Amygdala (tissue), 56 donors: ENCODE data around the gene GM2A.
"Not testable (repeated sequence)": the region's sequence is repeated elsewhere in the genome, so short reads cannot be mapped to it uniquely, and the experiment has no call there.

Experiments used
- DNase-seq, 56 donors: peaks; one replicate each; lab custom pipeline; 2025; lab: John Stamatoyannopoulos, UW

Gene GM2A

DNA sequence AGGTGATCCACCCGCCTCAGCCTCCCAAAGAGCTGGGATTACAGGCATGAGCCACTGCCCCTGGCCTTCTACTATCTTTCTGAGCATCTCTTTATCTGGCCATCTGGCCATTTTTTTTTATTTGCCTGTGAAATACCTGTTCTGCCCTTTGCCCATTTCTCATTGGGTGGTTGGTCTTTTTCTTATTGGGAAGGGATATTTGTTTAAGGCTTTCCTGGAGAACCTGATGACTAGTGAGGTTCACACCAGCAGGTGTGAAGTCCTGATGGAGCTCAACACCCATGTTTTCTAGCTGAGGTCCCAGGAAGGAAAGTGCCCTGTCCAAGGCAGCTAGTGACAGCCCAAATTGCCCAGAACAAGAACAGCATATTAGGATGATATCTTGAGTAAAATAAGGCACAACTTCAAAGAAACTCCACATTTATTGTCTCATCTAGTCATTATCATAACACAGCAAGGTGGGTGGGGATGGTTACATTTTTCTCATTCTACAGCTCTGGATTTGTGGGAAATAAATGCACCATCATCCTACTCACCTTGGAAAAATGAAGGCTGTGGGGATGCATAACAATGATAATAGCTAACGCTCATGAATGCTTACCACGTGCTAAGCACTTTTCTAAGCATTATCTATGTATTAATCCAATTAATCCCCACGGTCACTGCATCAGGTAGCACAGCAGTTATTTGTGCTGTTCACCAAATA lies 30.3 kb downstream of the GM2A start:
- no peak for DNase-seq

DNA sequence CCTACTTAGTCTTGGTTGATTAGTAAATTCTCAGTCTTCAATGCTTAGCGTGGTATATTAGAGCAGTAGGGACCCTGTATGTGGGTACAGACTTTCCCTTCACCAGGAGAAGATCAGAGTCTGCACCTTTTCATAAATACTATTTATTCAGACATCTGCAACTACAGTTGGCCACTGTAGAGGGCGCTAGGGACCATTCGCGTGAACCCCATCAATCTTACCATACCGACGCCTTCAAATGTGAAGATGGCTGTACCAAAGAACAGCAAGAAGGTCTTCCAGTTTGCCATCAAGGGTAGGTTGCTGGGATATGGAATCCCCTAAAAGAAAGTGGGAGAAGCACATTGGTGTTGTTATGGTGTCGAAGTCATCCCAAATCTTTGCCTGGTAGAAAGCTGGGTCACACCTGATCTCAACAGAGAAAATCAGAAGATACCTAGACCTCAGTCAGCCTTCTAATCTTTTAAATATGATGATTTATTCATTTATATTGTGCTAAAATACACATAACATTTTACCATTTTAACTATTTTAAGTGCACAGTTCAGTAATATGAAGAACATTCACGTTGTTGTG lies 31.5 kb downstream of the GM2A start:
- DNase-seq: no peak

- DNase-seq: no peak
Measured at GRCh38 chr5:151285683-151286082, 32.7 kb downstream of the GM2A start.

DNA sequence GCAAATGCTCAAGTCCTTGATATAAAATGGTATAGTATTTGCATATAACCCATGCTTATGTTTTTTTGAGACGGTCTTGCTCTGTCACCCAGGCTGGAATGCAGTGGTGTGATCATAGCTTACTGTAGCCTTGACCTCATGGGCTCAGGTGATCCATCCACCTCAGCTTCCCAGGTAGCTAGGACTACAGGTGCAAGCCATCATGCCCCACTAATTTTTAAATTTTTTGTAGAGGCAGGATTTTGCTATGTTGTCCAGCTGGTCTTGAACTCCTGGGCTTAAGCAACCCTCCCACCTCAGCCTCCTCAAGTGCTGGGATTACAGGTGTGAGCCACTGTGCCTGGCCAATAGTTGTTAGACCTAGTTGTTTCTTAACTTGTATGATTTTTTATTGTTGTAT lies 33.3 kb downstream of the GM2A start:
- DNase-seq: no peak

- no peak for DNase-seq
Measured at GRCh38 chr5:151288180-151288579, 35.2 kb downstream of the GM2A start.

GRCh38 chr5:151293624-151294023 lies 40.6 kb downstream of the GM2A start:
- DNase-seq: no peak

DNA sequence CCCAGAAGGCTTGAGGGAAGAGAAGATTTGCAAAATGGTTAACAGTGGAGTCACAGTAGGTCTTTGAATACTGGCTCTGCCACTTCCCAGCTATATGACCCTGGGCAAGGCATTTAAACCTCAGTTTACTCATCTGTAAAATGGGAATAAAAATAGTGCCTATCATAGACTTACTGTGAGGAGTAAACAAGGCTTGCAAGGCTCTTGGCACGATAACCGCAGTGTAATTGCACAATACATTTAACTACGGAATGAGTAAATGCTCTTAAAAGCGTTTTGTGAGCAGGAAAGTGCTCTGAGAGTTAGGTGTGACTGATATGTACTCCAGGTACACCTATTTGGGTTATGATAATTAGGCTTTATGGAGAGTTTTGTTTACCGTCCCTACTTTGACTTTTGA lies 42.2 kb downstream of the GM2A start:
- no peak for DNase-seq

DNA sequence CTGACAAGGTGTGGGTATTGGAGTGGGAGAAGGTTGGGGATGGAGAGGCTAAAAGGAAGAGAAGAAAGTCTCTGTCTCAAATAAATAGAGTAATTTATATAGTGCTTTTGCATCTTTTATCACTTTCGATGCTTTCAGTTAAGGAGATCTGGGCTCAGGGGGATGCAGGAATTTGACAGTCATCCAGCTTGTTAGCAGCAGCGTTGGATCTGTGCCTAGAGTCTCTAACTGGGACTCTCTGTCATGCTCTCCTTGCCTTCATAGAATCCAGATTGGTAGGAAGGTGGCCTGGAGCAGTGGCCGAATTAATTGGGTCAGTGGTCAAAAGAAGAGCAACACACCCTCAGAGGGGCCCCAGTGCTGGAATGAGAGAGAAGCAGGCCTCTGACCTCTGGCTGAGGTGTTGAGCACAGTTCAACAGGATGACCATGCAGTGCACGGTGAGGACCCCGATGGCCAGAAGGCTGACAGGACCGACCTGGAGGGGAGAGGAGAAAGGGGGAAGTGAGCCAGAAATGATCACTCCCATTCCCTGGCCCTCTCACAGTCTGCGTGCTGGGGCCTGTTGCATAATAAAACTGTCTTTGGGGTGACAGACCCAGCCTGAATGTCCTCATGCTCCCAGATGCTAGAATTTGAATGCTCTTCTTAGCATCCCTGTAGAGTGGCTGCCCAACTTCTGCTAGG lies 42.9 kb downstream of the GM2A start:
- peak in 1 of 56 donors; percentile 2 for DNase-seq

- no peak for DNase-seq
Measured at GRCh38 chr5:151296478-151296830, 43.5 kb downstream of the GM2A start.

GRCh38 chr5:151296974-151297373 lies 44.0 kb downstream of the GM2A start:
- DNase-seq: no peak

DNA sequence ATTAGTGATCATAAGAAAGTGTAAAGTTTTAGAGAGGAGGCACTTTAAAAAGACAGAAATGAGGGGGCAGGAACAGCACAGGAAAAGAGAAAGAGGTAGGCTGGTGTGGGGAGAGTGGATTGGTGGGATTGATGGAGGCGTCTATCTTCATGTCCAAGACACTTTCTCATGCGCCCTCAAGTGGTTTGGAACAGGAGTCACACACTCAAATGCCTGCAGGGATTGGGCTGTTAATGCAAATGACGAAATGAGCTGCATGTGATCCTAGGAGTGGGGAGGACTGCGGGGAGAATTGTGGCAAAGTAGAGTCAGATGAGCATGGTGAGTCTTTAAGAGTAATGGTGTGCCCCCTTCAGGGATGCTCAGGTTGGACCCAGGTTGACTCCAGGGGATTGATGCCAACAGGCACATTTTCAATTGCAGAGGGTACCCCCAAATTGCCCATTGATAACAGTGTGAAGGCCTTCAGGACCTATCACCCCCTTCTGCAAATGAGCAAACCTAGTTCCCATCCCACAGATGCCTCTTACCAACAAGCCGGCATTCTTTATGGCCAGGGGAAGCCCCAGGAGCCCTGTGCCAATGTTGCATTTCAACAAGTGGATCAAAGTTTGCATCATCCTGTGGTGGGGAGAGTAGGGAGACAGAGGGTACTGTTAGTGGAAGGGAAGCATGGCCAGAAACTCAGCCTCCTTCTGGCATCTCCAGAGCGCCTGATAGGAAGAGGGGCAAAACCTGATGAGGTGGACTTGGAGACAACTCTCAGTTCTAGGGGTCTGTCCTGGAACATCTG lies 45.3 kb downstream of the GM2A start:
- no peak for DNase-seq

DNA sequence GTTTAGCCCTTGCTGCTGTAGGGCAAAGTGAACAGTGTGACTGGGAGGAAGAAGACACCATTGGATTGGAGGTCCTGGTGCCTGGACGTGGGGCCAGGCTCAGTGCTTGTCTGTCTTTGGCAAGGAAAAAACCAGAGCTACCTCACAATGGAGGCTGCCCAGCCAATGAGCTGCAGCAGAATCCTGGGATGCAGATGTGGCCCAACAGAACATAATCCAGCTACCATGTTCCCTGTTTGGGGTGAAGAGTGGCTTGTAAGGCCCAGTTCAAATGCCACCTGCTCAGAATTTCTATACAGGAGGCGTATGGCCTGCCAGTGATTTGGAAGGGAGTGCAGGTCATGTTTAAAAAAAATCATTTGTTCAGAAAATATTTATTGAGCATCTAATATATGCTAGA lies 50.7 kb downstream of the GM2A start, which contains the start of gene SLC36A3:
Gene SLC36A3, minus strand, starts transcription at position 101 of the 400 bp plus-strand sequence. CDS start 412 bp downstream, outside the sequence.
- no peak for DNase-seq

DNA sequence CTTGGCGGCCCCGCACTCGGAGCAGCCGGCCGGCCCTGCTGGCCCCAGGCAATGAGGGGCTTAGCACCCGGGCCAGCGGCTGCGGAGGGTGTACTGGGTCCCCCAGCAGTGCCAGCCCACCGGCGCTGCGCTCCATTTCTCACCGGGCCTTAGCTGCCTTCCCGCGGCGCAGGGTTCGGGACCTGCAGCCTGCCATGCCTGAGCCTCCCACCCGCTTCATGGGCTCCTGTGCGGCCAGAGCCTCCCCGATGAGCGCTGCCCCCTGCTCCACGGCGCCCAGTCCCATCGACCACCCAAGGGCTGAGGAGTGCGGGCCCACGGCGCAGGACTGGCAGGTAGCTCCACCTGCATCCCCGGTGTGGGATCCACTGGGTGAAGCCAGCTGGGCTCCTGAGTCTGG lies 56.3 kb downstream of the GM2A start:
- not testable (repeated sequence) for DNase-seq

GRCh38 chr5:151309821-151310220 lies 56.8 kb downstream of the GM2A start:
- not testable (repeated sequence) for DNase-seq

GRCh38 chr5:151310932-151311331 lies 57.9 kb downstream of the GM2A start:
- no peak for DNase-seq

DNA sequence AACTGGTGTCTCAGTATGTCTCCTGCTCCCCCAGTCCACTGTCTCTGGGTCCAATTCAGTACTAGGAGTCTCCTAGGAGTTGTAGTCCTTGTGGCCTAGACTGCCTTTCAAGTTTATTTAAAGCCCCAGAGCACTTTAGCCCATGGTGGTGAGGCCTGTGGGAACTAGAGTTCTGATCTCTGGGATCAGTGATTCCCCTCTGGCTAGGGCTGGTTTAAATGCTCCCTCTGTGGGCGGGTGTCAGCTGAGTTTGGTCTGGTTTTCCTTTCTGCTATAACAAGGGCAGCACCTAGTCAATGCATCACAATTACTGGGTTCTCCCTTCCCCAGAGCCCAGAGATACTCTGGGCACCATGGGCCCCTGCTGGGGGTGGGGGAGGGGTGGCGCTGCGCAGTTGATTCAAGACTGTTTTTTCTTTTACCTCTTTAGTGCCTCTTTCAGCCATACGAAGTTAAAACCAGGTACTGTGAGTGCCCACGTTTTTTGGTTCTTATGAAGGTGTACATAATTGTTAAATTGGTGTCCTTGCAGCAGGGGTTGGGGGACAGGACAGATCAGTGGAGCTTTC lies 59.9 kb downstream of the GM2A start:
- no peak for DNase-seq

- no peak for DNase-seq
Measured at GRCh38 chr5:151313357-151313756, 60.4 kb downstream of the GM2A start.

DNA sequence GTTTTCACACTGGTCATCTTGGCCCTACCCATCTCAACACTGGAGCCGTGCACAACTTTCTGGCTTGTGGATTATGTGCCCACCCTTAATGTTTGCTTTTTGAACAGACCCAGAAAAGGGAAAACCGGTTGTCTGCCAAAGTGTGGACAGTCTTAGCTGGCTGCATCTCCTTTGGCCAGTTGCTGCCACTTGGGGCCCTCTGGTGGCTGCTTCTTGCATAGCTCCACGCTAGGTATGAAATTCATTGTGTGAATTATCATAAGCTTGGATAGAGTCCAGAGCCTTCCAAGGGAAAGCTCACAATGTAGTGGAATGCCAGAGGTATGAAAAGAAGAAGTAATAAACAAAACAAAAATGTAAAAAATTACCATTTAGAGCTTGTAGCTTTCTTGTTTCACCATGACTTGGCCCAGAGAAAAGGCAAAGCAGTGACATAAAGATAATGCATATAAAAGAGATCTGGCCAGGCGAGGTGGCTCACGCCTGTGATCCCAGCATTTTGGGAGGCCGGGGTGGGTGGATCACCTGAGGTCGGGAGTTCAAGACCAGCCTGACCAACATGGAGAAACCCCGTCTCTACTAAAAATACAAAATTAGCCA lies 63.1 kb downstream of the GM2A start:
- DNase-seq: peak in 23 of 56 donors; percentile 0 to 65 (median 20)

GRCh38 chr5:151317871-151318270 lies 64.9 kb downstream of the GM2A start:
- no peak for DNase-seq
